Measurements from ENCODE around the gene FXYD2.

DNA sequence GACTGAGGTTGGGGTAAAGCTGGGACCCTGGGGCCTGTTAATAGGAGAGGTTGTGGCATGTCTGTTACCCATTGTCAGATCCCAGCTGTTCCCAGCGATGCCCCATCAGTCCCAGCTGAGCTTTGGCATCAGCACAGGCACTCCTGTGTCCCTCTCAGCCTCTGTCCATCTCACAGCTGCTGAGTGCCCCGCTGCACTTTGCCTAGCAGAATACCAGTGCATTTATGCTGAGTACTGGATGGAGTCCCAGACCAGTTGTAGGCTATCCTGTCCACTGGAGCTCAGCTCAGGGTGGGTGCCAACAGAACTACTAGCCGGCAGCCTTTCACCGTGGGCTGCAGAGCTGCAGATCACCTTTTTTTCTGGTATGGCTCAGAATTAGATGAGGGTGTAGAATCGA is 42.0 kb upstream of the FXYD2 start:
- no peak for TF ChIP-seq POLR2A (IDR thresholded peaks at IDR 0.05)
- TF ChIP-seq, protein P1, sequence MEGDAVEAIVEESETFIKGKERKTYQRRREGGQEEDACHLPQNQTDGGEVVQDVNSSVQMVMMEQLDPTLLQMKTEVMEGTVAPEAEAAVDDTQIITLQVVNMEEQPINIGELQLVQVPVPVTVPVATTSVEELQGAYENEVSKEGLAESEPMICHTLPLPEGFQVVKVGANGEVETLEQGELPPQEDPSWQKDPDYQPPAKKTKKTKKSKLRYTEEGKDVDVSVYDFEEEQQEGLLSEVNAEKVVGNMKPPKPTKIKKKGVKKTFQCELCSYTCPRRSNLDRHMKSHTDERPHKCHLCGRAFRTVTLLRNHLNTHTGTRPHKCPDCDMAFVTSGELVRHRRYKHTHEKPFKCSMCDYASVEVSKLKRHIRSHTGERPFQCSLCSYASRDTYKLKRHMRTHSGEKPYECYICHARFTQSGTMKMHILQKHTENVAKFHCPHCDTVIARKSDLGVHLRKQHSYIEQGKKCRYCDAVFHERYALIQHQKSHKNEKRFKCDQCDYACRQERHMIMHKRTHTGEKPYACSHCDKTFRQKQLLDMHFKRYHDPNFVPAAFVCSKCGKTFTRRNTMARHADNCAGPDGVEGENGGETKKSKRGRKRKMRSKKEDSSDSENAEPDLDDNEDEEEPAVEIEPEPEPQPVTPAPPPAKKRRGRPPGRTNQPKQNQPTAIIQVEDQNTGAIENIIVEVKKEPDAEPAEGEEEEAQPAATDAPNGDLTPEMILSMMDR (IDR thresholded peaks at IDR 0.05) = no peak

Measured in lower leg skin (tissue), 3 donors.